GM18870 (cell line): ENCODE measurements around the gene PKD1L1.
"Not testable (repeated sequence)": the region's sequence is repeated elsewhere in the genome, so short reads cannot be mapped to it uniquely, and the experiment has no call there.

ENCODE experiments used
- ATAC-seq: cut with Tn5 transposase; IDR thresholded peaks from one replicate; pipeline ENCODE4 v1.9.1; 2021; ENCODE audit warnings: moderate library complexity; ENCODE audit not compliant: unreplicated experiment

The PKD1L1 gene

DNA sequence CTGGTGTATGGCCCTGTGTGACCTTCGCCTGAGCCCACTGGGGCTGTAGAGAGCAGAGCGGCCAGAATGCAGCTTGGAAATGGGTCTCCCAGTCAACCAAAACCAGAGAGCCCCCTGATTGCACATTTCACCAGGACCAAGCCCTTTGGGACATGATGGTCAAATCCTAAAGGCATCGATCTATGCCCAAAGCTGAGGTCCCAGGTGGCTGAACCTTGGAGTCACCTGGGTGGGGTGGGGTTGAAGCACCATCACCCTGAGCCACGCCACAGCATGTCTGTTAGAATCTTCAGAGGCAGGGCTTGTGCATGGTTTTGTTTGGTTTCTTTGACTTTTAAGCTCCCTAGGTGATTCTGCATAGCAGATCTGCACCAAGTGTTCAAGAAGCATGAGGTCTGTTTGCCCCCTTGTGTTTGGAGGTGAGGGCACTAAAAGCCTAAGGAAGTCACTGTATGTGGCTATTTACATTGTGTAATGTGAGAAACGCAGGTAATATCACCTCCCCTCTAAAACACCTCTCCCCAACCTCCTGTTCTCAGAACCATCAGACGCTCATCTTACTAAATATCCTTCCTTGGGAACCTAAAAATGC is 9.6 kb downstream of the PKD1L1 start:
- no peak for ATAC-seq

DNA sequence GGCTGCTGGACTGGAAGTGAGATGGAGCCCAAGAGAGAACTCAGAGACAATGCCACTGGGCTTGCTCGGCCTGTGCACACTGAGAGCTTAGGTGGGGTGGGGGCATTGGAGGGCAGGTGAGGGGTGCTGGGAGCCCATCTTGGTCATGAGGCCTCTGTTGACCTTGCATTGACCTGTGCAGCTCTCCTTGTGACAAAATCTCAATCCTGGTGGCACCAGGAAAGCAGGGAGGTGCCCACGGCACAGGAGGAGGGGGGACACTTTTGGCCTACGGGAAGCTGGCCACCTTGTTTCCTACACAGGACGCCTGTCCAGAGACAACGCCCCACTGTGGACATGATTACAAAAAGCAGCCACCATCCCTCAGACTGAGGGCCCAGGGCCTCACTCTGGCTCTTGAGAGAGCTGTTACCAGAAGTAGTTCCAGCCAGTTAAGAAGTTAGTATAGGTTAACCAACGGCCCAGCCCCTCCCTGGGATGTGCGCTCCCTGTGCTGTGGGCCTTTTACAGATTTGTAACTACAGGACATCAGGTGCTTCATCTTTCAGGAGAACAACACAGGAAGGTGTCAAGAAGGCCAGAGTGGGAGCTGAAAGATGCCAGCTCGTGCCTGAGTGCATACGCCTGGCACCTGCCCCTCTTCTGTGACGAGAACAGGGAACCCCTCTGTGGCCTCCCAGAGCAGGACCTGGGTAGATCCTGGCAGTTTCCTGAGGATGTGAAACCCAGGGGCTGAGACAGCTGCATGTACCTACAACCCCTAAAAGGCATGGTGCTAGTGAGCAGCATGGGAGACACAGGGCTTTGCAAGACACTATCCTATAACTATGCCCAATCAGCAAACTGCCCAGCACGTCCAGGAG is 10.3 kb downstream of the PKD1L1 start:
- ATAC-seq, result peak; percentile 51

DNA sequence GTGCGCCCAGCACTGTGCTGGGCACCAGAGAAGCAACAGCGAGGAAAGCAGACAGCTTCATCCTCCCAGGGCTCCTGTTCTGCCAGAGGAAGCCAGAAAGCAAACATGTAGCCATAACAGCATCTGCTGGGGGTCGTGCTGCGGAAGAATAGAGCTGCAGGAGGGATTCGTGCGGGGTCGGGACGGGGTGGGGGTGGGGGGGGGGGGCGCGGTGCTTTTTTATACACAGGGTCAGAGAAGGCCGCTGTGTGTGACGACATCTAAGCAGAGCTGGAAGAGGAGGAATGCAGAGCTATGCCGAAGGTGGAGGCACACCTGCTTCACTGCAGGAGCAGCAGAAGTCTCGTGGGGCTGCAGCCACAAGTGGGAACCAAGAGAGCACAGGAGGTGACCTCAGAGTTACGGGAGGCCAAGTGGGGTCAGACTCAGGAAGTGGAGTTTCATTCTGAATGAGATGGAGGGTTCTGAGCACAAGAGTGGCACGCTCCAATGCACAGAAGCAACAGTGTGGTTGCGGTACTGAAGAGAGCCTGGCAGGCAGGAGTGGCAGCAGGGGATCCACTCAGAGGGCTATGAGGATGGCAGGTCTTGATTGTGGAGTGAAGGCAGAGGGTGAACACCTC is 11.1 kb downstream of the PKD1L1 start:
- ATAC-seq, result peak; percentile 97

DNA sequence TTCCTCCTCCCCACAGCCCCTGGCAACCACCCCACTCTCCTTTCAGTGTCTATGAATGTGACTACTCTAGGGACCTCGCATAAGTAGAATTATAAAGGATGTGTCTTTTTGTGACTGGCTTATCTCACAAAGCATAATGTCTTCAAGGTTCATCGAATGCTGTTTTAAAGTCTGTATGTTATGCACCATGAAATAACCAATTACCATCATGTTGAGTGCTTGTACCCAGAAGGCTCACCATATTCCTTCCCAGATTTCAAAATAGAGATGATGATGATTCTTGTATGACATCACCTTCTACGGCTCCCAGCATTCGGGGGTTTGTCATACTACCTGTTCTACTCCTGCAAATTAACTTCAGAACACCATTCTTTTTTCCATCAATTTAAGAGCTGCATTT is 11.9 kb downstream of the PKD1L1 start:
- ATAC-seq, result no peak

DNA sequence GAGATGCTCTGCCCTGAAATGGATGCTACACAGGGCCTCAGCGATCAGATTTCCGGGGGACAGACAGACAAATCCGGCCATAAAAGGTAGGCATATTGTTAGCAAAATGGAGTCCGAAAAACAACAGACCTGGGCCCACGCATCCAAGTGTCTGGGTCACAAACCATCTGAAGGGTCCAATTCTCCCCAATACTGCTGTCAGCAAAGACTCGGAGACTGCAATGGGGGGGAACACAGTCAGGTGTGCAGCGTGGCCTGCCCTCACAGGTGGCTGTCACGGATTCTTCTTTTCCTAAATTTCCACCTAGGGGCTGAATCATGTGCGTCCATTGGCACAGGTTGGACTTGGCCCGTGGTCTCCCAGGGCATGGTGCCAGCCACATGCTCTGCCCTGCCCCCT is 12.9 kb downstream of the PKD1L1 start:
- no peak for ATAC-seq

DNA sequence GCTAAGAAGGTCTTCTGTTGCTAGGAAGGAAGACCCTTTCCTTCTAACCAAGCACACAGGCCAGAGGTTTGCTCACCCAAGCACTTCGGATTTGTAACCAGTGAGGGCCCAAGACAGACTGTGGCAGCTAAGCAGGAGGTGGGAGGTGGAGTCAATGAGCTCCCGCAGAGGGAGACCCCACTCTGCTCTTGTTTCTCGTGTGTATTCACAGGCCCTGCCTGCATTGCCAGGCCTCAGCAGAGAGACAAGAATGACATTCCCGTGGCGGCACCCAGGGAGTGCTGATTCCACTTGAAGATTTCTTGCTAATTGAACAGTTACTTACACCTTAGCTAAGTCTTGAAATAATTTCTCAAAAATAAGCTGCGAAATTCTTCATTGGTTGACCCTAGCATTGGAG is 13.4 kb downstream of the PKD1L1 start:
- ATAC-seq, result no peak

DNA sequence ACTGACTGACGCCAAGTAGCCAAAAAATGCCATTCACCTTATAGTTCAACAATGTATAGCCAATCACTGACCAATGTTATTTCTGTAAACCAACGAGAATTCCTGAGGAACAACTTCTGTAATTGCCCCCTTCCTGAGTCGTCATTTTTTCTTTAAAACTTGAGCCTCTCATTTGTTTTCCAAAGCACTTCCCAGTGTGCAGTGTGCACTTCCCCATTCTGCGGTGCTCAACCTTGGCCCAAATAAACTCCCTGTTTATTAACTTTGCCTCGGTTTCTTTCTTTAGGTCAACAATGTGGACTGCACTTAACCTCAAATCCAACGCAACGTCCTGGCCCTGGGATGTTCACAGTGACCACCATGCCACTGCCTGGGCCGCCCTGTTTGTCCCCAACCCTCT is 15.1 kb downstream of the PKD1L1 start:
- ATAC-seq, result no peak

DNA sequence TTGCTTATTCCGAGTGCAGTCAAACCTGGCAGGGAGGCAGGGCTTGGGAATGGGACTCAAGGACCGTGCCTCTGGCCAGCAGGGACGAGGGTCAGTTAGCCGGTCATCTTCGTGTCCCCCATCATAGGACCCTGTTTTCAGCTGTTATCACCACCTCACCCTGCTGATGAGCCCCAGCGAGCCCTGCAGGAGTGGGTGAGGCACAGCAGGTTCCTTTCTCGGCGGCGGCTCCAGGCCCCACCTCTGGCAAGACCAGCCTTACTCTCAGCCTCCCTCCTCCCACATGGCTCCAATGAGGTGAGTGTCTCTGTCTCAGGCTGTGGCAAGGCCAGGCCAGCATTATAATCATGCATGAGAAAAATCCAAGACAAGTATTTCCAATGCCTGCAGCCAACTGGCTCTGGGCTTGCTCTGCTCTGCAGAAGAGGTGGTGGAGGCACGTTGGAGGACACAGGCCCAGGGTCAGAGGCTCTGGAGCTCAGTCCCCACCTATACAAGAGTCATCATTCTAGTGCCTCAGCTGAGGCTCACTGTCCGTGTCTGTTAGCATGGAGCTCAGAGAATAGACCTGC is 15.7 kb downstream of the PKD1L1 start:
- no peak for ATAC-seq

DNA sequence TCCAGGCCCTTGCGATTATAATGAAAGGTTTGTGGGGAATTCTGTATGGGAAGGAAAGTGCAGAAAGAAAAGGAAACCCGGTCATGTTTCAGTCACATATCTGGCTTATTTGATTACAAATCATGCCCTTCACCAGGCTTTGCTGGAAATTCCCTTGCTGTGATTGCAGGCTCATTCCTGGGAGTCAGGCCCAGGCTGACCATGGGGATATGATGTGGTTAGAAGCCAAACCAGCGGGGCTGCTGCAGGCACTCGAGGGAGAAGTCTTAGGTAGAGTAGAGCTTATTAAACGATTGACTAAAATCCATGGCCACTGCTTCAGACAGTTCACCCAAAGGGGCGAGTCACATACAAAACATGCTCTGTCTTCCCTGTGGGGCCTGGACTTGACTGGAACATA is 16.2 kb downstream of the PKD1L1 start:
- ATAC-seq, result no peak

DNA sequence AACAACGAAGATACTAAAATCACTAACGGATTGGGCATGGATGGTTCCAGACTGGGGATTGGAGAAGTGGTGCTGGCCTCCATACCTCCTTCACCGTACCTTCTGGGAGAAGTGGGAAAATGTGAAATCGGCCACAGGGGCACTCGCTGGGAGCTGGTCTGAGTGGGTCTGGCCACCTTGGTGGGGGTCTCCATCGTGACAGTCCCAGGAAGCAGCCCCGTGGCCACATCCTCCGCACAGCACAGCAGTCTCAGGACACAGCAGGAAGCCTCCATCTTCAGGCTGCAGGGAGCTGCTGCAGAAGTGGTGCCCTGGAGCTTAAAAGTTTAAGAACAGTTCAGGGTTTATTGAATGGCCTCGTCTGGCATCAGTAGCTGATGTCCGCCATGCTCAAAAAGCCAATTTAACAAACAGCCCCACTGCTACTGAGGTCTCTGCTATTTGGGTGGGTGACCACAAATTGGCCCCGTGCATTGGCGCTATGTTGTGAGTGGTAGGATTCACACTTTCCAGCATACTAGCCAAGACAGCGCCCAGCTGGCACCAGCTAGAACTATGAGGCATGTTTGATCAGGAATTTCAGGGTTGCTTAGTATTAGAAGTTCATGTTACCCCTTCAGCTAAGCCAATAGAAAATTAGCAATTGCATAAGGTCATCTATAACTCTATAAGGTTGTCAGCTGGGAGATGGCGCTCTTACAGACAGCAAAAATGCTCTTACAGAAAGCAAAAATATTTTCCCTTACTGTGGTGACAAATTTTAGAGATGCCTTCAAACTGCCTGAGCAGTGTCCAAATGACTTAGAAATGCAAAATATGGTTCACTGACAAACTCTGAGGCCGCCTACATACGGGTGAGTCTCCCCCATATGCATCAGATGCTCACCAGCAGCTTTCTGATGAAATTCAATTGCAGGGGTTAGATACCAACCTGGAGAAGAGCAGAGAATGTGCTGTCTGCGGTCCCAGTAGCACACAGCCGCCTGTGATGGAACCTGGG is 17.0 kb downstream of the PKD1L1 start:
- no peak for ATAC-seq

DNA sequence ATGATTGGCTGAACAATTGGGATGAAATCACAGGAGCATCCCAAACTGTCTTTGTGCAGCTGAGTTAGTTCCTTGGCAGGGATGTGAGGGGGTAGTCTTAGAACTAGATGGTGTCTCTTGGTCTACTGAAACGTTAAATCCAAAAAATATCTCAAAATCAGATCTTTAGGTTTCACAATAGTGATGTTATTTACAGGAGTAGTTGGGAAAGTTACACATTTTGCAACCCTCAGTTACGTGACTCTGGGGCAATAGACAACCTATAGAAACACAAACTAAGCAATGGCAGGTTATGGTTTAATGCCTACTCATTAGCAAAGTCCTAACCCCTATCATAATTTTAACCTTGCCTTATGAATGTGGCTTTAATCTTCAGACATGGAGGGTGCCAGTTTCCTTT is 24.0 kb downstream of the PKD1L1 start:
- no peak for ATAC-seq

DNA sequence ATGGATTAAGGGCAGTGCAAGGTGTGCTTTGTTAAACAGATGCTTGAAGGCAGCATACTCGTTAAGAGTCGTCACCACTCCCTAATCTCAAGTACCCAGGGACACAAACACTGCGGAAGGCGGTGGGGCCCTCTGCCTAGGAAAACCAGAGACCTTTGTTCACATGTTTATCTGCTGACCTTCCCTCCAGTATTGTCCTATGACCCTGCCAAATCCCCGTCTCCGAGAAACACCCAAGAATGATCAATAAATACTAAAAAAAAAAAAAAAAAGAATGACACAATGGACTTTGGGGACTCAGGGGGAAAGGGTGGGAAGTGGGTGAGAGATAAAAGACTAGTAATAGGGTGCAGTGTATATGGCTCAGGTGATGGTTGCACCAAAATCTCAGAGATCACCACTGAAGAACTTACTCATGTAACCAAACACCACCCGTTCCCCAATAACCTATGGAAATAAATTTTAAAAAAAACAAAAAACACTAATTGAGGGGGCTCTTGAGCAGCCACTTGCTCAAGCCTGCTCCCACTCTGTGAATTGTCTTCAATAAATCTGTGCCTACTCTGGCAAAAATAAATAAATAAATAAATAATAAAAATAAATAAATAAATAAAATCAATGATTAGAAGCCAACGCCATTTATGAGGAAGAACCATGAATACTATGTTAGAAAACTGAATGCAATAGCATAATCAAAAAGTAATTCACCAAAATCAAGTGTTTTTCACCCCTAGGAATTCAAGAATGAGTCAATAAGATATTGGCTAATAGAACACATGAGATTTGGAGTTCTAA is 25.0 kb downstream of the PKD1L1 start:
- ATAC-seq, result not testable (repeated sequence)

DNA sequence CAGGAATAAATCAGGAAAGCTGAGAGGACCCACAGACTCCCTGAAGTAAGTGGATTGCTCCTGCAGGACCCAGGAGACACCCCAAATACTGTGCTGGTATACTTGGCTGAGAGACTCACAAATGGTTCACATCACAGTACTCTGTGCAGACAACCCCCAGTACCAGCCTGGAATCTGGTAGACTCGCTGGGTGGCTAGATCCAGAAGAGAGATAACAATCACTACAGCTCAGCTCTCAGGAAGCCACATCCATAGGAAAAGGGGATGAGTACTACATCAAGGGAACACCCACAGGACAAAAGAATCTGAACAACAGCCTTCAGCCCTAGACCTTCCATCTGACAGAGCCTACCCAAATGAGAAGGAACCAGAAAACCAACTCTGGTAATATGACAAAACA is 31.8 kb downstream of the PKD1L1 start:
- ATAC-seq, result not testable (repeated sequence)

DNA sequence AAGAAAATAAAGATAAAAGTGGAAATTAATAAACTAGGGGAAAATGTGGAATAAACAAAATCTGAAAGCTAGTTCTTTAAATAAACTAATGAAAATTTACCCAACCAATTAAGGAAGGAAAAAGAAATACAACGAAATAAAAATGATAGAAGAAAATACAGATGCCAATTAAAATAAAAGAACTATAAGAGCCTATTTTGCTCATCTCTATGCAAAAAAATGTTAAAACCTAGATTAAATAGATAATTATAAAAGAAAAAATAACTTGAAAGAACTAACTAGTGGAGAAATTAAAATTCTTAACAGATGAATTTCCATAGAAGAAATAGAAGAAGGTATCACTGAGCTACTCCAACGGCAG is 32.7 kb downstream of the PKD1L1 start:
- no peak for ATAC-seq

DNA sequence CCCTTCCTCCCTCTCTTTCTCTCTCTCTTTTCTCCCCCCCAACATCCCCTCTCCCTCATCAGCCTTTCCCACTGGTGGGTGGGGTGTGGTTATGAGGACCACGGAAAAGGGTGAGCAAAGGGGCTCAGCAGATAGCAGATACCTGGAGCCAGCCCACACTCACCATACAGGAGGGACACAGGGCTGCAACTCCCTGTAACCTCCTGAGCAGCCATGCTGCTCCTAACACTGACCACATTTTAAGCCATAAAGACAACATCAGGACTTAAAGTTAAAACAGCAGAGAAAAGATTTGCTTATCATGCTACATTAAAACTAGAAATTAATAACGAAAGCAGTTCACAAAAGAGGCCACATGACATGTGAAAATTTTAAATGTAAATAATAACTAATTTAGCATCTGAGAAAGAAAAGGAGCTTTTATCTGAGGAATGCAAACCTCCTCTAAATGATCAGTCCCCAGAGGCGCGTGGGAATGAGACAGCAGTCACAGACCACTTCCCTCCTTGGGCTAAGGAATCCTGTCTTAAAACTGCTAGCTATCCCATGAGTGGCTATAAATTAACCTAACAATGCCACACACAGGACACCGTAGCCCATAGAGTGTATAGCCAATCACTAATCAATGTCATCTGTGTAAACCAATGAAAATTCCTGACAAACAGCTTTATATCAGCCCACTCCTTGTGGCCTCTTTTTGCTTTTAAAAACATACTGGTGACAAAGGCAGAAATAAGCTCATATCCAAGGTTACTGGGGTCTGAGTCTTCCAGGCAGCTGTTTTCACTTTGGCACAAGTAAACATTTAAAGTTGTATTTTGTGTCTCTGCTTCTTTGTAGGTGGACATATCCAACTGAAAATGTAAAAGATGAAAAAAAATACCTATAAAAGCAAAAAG is 33.3 kb downstream of the PKD1L1 start:
- no peak for ATAC-seq

DNA sequence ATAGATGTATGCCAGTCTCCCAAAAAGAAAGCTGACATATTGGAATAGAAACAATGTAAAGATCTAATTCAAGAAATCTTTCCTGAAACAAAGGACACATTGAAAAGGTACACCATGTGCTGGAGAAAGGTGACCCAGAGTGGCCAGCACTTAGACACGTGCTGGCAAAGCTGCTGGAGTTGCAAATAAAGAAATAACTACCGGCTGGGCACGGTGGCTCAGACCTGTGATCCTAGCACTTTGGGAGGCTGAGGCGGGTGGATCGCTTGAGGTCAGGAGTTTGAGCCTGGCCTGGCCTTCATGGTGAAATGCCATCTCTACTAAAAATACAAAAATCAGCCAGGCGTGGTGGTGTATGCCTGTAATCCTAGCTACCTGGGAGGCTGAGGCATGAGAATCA is 35.9 kb downstream of the PKD1L1 start:
- no peak for ATAC-seq

DNA sequence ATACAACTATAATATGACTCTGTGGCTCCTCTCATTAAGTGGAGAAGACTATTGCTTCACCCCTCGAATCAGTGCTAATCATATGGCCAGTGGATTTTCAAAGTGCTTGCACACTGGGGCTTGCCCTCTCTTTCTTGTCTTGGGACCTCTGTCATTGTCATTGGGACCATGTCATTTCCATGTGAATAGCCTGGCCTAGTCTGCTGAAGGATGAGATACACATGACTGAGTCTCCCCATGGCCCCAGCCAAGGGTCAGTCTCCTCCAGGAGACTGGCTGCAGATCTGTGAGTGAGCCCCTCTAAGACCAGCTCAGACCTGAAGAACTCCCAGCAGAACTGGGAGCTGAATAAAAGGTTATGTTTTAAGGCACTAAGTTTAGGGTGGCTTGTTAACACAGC is 39.5 kb downstream of the PKD1L1 start:
- ATAC-seq, result no peak

DNA sequence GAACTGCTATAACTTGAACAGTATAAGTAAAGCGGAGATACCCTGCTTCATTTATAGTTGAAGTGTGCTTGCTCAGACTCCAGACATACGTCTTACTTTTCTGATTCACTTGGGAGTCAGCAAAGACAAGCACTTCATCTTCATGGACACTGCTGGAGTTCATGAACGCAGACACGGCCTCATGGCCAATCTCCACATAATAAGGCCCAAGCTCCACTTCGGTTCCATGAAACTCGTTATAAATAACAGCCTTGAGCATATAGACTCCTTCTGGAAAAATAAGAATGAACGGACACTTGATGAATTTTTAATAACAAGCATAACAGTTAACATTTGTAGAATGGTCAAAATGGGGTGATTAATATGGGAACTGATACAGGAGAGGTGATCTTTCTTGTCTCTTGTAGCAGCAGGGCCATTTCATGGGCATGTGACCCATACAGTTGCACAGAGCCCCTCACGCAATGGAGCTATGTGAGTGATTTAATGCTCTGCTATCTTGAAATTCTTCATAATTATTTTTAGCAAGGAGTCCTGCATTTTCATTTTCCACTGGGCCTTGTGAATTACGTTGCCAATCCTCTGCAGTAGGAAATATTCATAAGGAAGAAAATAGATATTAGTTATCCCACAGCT is 40.2 kb downstream of the PKD1L1 start:
- no peak for ATAC-seq
